ENCODE data around the gene ZSWIM6.

Gene ZSWIM6

DNA sequence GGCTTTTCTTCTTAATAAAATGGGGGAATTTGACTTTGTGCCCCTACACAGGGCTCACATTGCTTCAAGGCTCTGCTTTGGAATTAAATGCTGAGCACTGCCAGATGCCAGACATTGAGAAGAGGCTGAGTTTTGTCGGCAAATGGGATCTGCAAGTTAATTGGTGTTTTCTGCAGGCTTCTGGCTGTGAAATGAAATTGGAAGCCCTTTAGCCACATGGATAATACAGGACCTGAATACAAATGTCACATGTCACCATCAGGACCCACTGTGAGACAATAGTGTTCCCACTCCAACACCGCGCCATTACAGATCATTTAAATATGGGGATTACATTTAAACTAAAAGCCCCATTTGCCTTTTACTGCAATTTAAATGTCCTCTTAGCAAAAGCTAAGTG, 164.4 kb downstream of the ZSWIM6 start:
- Histone ChIP-seq H3K4me2 (ENCODE audit: low read depth, low read length, poor library complexity, severe bottlenecking) (no peak overlapping the region), H3K36me3 (ENCODE audit: low read length) (no peaks in the 10 kb centered on the region), H3F3A (ENCODE audit: insufficient read depth) (no peaks in the 10 kb centered on the region), H3K27me3 (ENCODE audit: low read length) (no peaks in the 10 kb centered on the region), H2AFZ (ENCODE audit: low read depth, low read length, severe bottlenecking) (no peak overlapping the region), H4K20me1 (ENCODE audit: low read depth, low read length) (no peaks in the 10 kb centered on the region), H3K9me2 (replicated peaks; ENCODE audit: insufficient read depth, low read length) (no peaks in the 10 kb centered on the region), H3K27ac (ENCODE audit: low read depth, low read length) (no peak overlapping the region), H3K79me2 (ENCODE audit: insufficient read depth, low read length) (no peaks in the 10 kb centered on the region), H3K4me3 (ENCODE audit: insufficient read depth, low read length, poor library complexity, severe bottlenecking) (no peak overlapping the region), H3K9me3 (ENCODE audit: insufficient read depth, low read length) (no peaks in the 10 kb centered on the region), H3K9ac (ENCODE audit: low read length) (no peak overlapping the region)
- TF ChIP-seq CTCF (IDR thresholded peaks at IDR 0.05; ENCODE audit: insufficient read depth, low read length, poor library complexity, severe bottlenecking) (no peak), EZH2phosphoT487 (conservative IDR thresholded peaks at IDR 0.05; ENCODE audit: low read length) (no peak)

DNA sequence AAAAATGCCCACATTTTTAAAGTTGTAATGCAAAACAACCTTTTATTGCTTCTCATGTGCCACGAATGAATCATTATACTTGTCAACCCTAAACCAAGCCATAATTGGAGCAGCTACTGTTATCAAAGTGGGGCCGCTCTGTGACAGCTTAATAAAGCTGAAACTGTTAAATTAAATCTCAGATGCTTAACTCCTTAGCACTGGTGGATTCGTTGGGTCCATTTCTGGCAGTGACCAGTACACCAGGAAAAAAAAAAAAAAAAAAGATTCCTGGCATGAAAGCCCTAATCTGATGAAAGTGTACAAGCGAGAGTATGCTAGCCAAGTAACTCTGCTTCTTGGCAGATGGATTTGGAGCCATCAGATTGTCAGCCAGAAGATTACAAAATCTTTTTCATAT, 164.8 kb downstream of the ZSWIM6 start:
- Histone ChIP-seq H3K9me3 (ENCODE audit: insufficient read depth, low read length) (no peaks in the 10 kb centered on the region), H3K36me3 (ENCODE audit: low read length) (no peaks in the 10 kb centered on the region), H3K9me2 (replicated peaks; ENCODE audit: insufficient read depth, low read length) (no peaks in the 10 kb centered on the region), H3K4me2 (ENCODE audit: low read depth, low read length, poor library complexity, severe bottlenecking) (no peak overlapping the region), H2AFZ (ENCODE audit: low read depth, low read length, severe bottlenecking) (no peak overlapping the region), H4K20me1 (ENCODE audit: low read depth, low read length) (no peaks in the 10 kb centered on the region), H3K27ac (ENCODE audit: low read depth, low read length) (no peak overlapping the region), H3K79me2 (ENCODE audit: insufficient read depth, low read length) (no peaks in the 10 kb centered on the region), H3K4me3 (ENCODE audit: insufficient read depth, low read length, poor library complexity, severe bottlenecking) (no peak overlapping the region), H3K27me3 (ENCODE audit: low read length) (no peaks in the 10 kb centered on the region), H3K9ac (ENCODE audit: low read length) (no peak overlapping the region), H3F3A (ENCODE audit: insufficient read depth) (no peaks in the 10 kb centered on the region)
- TF ChIP-seq EZH2phosphoT487 (conservative IDR thresholded peaks at IDR 0.05; ENCODE audit: low read length) (no peak), CTCF (IDR thresholded peaks at IDR 0.05; ENCODE audit: insufficient read depth, low read length, poor library complexity, severe bottlenecking) (no peak)

GRCh38 chr5:61498121-61498520, 166.1 kb downstream of the ZSWIM6 start:
- no peak overlapping the region for H3K4me3 ChIP-seq (ENCODE audit: insufficient read depth, low read length, poor library complexity, severe bottlenecking)

More at GRCh38 chr5:61498121-61498520, 166.1 kb downstream of the ZSWIM6 start:
- Histone ChIP-seq H3F3A (ENCODE audit: insufficient read depth) (no peaks in the 10 kb centered on the region), H3K36me3 (ENCODE audit: low read length) (no peaks in the 10 kb centered on the region), H3K27me3 (ENCODE audit: low read length) (no peaks in the 10 kb centered on the region), H3K79me2 (ENCODE audit: insufficient read depth, low read length) (no peaks in the 10 kb centered on the region), H3K27ac (ENCODE audit: low read depth, low read length) (no peak overlapping the region), H3K9me2 (replicated peaks; ENCODE audit: insufficient read depth, low read length) (no peaks in the 10 kb centered on the region), H4K20me1 (ENCODE audit: low read depth, low read length) (no peaks in the 10 kb centered on the region), H3K9ac (ENCODE audit: low read length) (no peak overlapping the region), H3K9me3 (ENCODE audit: insufficient read depth, low read length) (no peaks in the 10 kb centered on the region), H3K4me2 (ENCODE audit: low read depth, low read length, poor library complexity, severe bottlenecking) (no peak overlapping the region), H2AFZ (ENCODE audit: low read depth, low read length, severe bottlenecking) (no peak overlapping the region)
- TF ChIP-seq CTCF (IDR thresholded peaks at IDR 0.05; ENCODE audit: insufficient read depth, low read length, poor library complexity, severe bottlenecking) (no peak), EZH2phosphoT487 (conservative IDR thresholded peaks at IDR 0.05; ENCODE audit: low read length) (no peak)
